ENCODE data around the gene SDF2L1.

The SDF2L1 gene

DNA sequence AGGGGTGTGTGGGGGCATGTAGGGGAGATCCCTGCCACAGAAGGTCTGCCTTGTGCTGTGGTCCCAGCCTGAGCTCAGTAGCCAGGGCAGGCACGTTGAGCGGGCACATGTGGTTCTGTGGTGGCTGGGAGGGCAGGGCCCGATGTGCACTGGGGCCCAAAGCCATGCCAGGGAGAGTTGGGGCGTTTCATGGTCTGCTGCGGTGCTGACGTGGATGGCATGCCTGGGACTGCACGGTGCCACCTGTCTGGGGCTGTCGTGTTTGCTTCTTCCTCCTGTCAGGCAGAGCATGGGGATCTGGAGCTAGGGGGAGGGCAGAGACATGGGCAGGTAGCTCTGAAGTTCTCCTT is 43.0 kb downstream of the SDF2L1 start:
- TF ChIP-seq, protein P1, sequence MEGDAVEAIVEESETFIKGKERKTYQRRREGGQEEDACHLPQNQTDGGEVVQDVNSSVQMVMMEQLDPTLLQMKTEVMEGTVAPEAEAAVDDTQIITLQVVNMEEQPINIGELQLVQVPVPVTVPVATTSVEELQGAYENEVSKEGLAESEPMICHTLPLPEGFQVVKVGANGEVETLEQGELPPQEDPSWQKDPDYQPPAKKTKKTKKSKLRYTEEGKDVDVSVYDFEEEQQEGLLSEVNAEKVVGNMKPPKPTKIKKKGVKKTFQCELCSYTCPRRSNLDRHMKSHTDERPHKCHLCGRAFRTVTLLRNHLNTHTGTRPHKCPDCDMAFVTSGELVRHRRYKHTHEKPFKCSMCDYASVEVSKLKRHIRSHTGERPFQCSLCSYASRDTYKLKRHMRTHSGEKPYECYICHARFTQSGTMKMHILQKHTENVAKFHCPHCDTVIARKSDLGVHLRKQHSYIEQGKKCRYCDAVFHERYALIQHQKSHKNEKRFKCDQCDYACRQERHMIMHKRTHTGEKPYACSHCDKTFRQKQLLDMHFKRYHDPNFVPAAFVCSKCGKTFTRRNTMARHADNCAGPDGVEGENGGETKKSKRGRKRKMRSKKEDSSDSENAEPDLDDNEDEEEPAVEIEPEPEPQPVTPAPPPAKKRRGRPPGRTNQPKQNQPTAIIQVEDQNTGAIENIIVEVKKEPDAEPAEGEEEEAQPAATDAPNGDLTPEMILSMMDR (IDR thresholded peaks at IDR 0.05; ENCODE audit: unreplicated experiment in 3 of 3) = no peak
- no peak overlapping the region for H3K27ac Mint-ChIP-seq
- H3K4me1 Mint-ChIP-seq = no peaks in the 10 kb centered on the region
- H3K9me3 Mint-ChIP-seq = no peaks in the 10 kb centered on the region
- H3K36me3 Mint-ChIP-seq (ENCODE audit: low read depth) = peaks cover 27% of the 10 kb centered on the region
- H3K4me3 Mint-ChIP-seq = no peak overlapping the region
- H3K27me3 Mint-ChIP-seq (ENCODE audit: low read depth) = no peaks in the 10 kb centered on the region

DNA sequence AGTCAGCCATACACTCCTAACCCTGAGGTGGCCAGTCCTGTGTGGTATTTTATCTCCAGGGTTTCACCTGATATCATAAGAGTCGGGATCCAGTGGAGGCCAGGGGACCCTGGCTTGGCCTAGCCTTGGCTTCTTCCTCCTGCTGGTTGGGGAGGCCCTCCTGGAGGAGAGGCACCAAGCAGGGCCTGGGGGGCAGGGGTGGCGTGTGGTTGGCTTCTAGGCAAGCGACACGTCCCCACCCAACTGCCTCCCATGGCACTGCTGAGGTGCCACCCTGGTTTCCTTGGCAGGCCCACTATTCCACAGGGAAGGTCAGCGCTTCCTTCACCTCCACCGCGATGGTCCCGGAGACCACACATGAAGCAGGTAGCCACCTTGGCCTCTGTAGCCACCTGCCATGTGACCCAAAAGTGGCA is 44.1 kb downstream of the SDF2L1 start:
- no peak overlapping the region for H3K27ac Mint-ChIP-seq
- no peak overlapping the region for H3K4me3 Mint-ChIP-seq
- peaks cover 5% of the 10 kb centered on the region for H3K4me1 Mint-ChIP-seq
- H3K27me3 Mint-ChIP-seq (ENCODE audit: low read depth) = no peaks in the 10 kb centered on the region
- TF ChIP-seq, protein P1 (IDR thresholded peaks at IDR 0.05; ENCODE audit: unreplicated experiment in 3 of 3) = no peak
- H3K36me3 Mint-ChIP-seq (ENCODE audit: low read depth) = peaks cover 30% of the 10 kb centered on the region
- H3K9me3 Mint-ChIP-seq = no peaks in the 10 kb centered on the region

DNA sequence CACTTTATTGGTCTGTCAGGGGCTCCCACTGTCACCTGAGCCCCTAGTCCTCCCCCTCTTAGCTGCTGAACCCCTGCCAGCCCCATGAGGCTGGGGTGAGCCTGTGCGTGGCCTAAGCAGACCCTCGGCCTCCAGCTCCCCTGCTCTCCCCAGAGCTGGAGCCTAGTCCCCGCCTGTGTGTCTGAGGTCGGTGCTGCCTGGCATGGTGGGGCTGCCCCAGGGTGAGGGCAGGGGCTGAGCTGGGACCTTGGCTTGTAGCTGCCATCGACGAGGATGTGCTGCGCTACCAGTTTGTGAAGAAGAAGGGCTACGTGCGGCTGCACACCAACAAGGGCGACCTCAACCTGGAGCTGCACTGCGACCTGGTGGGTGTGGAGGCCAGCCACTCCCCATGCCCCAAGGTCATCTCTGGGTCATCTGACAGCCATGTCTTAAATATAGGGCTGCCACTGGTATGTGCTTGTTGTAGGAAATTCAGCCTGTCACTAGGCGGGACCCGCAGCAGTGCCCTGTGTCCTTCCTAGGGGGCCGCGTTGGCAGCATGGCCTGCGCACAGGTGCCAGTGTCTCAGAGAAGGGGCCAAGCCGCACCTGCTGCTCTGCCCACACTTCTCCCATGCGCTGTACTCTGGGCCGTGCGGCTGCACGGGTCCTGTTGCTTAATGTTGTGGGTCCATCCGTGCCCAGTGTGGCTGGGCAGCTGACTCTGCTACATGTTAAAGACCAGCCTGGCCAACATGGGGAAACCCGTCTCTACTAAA is 44.7 kb downstream of the SDF2L1 start:
- peaks cover 5% of the 10 kb centered on the region for H3K4me1 Mint-ChIP-seq
- H3K36me3 Mint-ChIP-seq (ENCODE audit: low read depth) = peaks cover 34% of the 10 kb centered on the region
- TF ChIP-seq, protein P1 (IDR thresholded peaks at IDR 0.05; ENCODE audit: unreplicated experiment in 3 of 3) = no peak
- no peaks in the 10 kb centered on the region for H3K27me3 Mint-ChIP-seq (ENCODE audit: low read depth)
- H3K4me3 Mint-ChIP-seq = no peak overlapping the region
- H3K9me3 Mint-ChIP-seq = no peaks in the 10 kb centered on the region
- no peak overlapping the region for H3K27ac Mint-ChIP-seq

DNA sequence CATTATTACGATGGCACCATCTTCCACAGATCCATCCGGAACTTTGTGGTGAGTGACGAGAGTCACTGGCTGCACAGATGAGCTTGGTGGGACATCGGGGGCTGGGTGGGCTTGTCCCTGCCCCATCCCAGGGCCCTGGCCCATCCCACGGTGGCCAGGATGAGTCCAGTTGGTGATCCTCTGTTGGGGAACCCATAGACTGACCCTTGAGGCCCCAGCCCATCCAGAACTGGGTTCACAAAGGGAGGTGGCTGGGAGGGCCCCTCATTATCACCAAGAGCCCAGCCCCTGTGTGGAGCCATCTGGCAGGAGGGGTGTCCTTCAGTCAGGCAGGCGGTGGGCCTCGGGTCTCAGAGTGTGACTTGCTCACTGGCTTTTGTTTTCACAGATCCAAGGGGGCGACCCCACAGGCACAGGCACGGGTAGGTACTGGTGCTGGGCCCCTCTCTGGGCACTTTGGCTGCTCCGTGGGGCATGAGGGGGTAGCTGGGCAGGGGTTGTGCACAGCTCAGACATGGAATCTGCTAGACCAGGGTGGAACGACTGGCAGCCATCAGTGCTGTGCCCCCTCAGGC is 45.7 kb downstream of the SDF2L1 start:
- TF ChIP-seq, protein P1 (IDR thresholded peaks at IDR 0.05; ENCODE audit: unreplicated experiment in 3 of 3) = no peak
- Mint-ChIP-seq H3K9me3 (no peaks in the 10 kb centered on the region), H3K4me3 (no peak overlapping the region), H3K27me3 (ENCODE audit: low read depth) (no peaks in the 10 kb centered on the region), H3K4me1 (peaks cover 5% of the 10 kb centered on the region), H3K27ac (no peak overlapping the region), H3K36me3 (ENCODE audit: low read depth) (peaks cover 40% of the 10 kb centered on the region)

DNA sequence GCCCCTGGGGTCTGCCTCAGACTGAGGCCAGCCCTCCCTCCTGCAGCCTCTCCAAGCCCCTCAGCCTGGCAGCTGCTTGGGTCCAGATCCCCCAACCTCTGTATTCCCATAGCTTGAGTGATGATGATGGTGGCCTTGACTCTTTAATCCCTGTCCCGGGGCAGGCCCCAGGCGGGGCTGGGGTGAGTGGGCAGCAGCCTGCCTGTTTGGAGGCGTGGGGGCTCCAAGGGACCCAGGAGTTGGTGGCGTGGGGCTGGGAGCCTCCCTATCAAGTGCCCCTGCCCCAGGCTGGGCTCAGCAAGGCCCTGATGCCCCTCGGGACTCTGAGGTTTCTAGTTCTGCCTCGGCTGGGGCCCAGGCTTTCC is 46.2 kb downstream of the SDF2L1 start:
- Mint-ChIP-seq H3K9me3 (no peaks in the 10 kb centered on the region), H3K27me3 (ENCODE audit: low read depth) (no peaks in the 10 kb centered on the region), H3K27ac (no peak overlapping the region), H3K4me1 (peaks cover 5% of the 10 kb centered on the region), H3K36me3 (ENCODE audit: low read depth) (peaks cover 42% of the 10 kb centered on the region), H3K4me3 (no peak overlapping the region)
- TF ChIP-seq, protein P1 (IDR thresholded peaks at IDR 0.05; ENCODE audit: unreplicated experiment in 3 of 3) = no peak

Data from nephron (organoid).